Subcutaneous adipose tissue (tissue), 4 donors: ENCODE measurements around the gene FAM171A1. TPM values are rescaled to one million over a fixed set of nuclear protein-coding genes. Genes with fewer than 3 reads are reported as not detected.

ENCODE experiments used
- CTCF ChIP-seq: fragments of 450-650 bp; IDR thresholded peaks from one replicate; pipeline ENCODE4 v1.5.1; 2016; ENCODE audit warnings: low read depth, mild to moderate bottlenecking, control low read depth, antibody characterized with exemption, moderate library complexity
- total RNA-seq, 4 donors: library from RNA; depleted of rRNA; stranded (reverse); fragments of >200 nt; gene quantifications; one replicate each; pipeline ENCODE4 v1.1.0, GENCODE V29; 2016

The FAM171A1 gene
- total RNA-seq, 4 donors from 2014 or later, result 9.2 to 23.6 (median 12.2) TPM

- no peak for TF ChIP-seq CTCF
Observed at GRCh38 chr10:15348579-15348978, 22.5 kb downstream of the FAM171A1 start.

- TF ChIP-seq CTCF, result no peak
Observed at GRCh38 chr10:15347150-15347549, 23.9 kb downstream of the FAM171A1 start.

- no peak for TF ChIP-seq CTCF
Observed at GRCh38 chr10:15346440-15347141, 24.5 kb downstream of the FAM171A1 start.

GRCh38 chr10:15345450-15345849 is 25.6 kb downstream of the FAM171A1 start:
- no peak for TF ChIP-seq CTCF

GRCh38 chr10:15344876-15345285 is 26.2 kb downstream of the FAM171A1 start:
- TF ChIP-seq CTCF, result no peak

- no peak for TF ChIP-seq CTCF
Observed at GRCh38 chr10:15344256-15344875, 26.7 kb downstream of the FAM171A1 start.

- no peak for TF ChIP-seq CTCF
Observed at GRCh38 chr10:15342970-15343369, 28.1 kb downstream of the FAM171A1 start.
